Heart left ventricle (tissue), 13 donors: ENCODE results near the gene MMAB.

Source experiments
- POLR2A ChIP-seq, 2 donors: fragments of 450-650 bp; IDR thresholded peaks; one replicate each; pipeline ENCODE4 v1.6.1; 2017; ENCODE audit warnings: antibody characterized with exemption in 2 of 2, mild to moderate bottlenecking in 2 of 2, moderate library complexity in 2 of 2
- TF ChIP-seq, protein P1 (sequence below), 12 donors: fragments of 200-600 bp; sonication (generic) in 4 of 12; IDR thresholded peaks; one replicate each; pipeline versions ENCODE4 v1.5.0 to v1.8.0; 2018 to 2022; ENCODE audit warnings: antibody characterized with exemption in 12 of 12, mild to moderate bottlenecking in 5 of 12
- donor health status: ischemic (EF 13 %, LVEDD 7.1; RV severe dilation, severe dysfunction).
- donor health status: DM: no; HTN: yes; CAD: no.
- donor health status: DM: no; HTN: no; CAD: no.
- donor health status: ischemic (EF 25% LVEDD 6.9; RV normal size, moderate dysfunction).
- donor health status: ischemic (EF 25% LVEDD 5.7; RV mildly dilated, moderate dysfunction).
- donor health status: ischemic (EF 35%, LVEDD 5.7; RV mildly dilated, moderate dysfunction).
- donor health status: nonischemic (EF 11% LVEDD 7.7; RV severe dilation, severe dysfunction).
- donor health status: DM: yes; HTN: yes; CAD: no.
- donor health status: PGD.
- donor health status: ischemic (EF 29% LVEDD 5.4; RV normal size, mild dysfunction).
- donor health status: nonischemic (EF 23%, LVEDD 6.1; RV moderate dilation, normal function).

DNA sequence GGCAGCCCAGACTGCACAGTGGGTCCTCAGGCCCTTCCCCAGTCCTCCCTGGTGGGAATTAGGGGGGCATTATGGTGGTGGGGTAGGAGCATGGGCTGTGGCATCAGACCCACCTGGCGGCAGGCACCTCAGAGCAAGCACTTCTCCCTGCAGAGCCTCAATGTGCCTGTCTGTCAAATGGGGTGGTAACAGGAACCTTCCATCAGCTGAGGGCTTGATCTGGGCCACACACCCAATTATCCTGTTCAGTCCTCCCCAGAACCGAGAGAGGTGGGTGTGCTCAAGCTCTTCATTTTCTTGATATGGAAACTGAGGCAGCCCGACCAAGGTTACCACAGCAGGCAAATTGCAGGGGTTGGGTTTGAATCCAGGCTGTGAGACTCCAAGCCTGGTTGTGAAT lies 38.7 kb upstream of the MMAB start:
- TF ChIP-seq POLR2A (IDR thresholded peaks at IDR 0.05): no peak
- TF ChIP-seq, protein P1, sequence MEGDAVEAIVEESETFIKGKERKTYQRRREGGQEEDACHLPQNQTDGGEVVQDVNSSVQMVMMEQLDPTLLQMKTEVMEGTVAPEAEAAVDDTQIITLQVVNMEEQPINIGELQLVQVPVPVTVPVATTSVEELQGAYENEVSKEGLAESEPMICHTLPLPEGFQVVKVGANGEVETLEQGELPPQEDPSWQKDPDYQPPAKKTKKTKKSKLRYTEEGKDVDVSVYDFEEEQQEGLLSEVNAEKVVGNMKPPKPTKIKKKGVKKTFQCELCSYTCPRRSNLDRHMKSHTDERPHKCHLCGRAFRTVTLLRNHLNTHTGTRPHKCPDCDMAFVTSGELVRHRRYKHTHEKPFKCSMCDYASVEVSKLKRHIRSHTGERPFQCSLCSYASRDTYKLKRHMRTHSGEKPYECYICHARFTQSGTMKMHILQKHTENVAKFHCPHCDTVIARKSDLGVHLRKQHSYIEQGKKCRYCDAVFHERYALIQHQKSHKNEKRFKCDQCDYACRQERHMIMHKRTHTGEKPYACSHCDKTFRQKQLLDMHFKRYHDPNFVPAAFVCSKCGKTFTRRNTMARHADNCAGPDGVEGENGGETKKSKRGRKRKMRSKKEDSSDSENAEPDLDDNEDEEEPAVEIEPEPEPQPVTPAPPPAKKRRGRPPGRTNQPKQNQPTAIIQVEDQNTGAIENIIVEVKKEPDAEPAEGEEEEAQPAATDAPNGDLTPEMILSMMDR (IDR thresholded peaks at IDR 0.05): no peak
